Measurements from ENCODE around the gene ZNF518B. TPM values are rescaled to one million over a fixed set of nuclear protein-coding genes. Genes with fewer than 3 reads are reported as not detected.

The ZNF518B gene
- polyA plus RNA-seq, 1 donor from 2014 or later, result 38.2 TPM

DNA sequence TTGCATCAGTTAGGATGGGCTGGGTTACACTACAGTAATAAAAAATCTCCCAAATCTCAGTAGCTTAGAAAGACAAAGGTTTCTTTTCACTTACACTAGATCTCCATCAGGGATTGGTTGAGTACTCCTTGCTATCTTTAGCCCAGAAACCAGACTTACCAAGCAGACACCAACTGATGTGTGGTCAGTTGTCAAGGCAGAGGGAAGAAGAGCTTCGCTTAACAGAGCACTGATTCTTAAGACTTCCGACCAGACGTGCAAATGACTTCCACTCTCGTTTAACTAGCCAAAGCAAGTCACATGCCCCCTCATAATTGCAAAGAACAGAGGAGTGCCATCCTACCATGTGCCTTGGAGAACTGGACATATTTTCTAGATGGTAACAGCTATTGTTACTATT, 5.7 kb upstream of the ZNF518B start:
- H3K27ac ChIP-seq (ENCODE audit: low read length), result no peak overlapping the region
- H3K4me2 ChIP-seq (ENCODE audit: low read length), result no peak overlapping the region
- peaks cover 7% of the 10 kb centered on the region for H3K9me3 ChIP-seq (ENCODE audit: low read length)
- no peaks in the 10 kb centered on the region for H3K9me2 ChIP-seq (ENCODE audit: insufficient read depth, low read length)
- H3F3A ChIP-seq (ENCODE audit: insufficient read depth, low read length, poor library complexity, severe bottlenecking), result no peaks in the 10 kb centered on the region
- no peaks in the 10 kb centered on the region for H3K79me2 ChIP-seq (replicated peaks; ENCODE audit: insufficient read depth, low read length)
- no peak overlapping the region for H3K4me3 ChIP-seq (ENCODE audit: low read length)
- no peaks in the 10 kb centered on the region for H3K36me3 ChIP-seq (ENCODE audit: insufficient read depth, low read length)
- H2AFZ ChIP-seq (ENCODE audit: low read depth, low read length), result no peak overlapping the region
- no peak overlapping the region for H3K9ac ChIP-seq (ENCODE audit: low read length)
- H4K20me1 ChIP-seq (ENCODE audit: insufficient read depth), result no peaks in the 10 kb centered on the region
- H3K27me3 ChIP-seq (ENCODE audit: insufficient read depth, low read depth, low read length), result peaks cover 6% of the 10 kb centered on the region
- no peak for TF ChIP-seq RAD21 (conservative IDR thresholded peaks at IDR 0.05)
- TF ChIP-seq POLR2AphosphoS5 (IDR thresholded peaks at IDR 0.05), result no peak
- TF ChIP-seq EP300 (conservative IDR thresholded peaks at IDR 0.05; ENCODE audit: poor library complexity, severe bottlenecking), result no peak
- TF ChIP-seq TAF1 (IDR thresholded peaks at IDR 0.05; ENCODE audit: low read depth), result no peak
- TF ChIP-seq SMC3 (conservative IDR thresholded peaks at IDR 0.05; ENCODE audit: poor library complexity), result no peak
- TF ChIP-seq, protein P1, sequence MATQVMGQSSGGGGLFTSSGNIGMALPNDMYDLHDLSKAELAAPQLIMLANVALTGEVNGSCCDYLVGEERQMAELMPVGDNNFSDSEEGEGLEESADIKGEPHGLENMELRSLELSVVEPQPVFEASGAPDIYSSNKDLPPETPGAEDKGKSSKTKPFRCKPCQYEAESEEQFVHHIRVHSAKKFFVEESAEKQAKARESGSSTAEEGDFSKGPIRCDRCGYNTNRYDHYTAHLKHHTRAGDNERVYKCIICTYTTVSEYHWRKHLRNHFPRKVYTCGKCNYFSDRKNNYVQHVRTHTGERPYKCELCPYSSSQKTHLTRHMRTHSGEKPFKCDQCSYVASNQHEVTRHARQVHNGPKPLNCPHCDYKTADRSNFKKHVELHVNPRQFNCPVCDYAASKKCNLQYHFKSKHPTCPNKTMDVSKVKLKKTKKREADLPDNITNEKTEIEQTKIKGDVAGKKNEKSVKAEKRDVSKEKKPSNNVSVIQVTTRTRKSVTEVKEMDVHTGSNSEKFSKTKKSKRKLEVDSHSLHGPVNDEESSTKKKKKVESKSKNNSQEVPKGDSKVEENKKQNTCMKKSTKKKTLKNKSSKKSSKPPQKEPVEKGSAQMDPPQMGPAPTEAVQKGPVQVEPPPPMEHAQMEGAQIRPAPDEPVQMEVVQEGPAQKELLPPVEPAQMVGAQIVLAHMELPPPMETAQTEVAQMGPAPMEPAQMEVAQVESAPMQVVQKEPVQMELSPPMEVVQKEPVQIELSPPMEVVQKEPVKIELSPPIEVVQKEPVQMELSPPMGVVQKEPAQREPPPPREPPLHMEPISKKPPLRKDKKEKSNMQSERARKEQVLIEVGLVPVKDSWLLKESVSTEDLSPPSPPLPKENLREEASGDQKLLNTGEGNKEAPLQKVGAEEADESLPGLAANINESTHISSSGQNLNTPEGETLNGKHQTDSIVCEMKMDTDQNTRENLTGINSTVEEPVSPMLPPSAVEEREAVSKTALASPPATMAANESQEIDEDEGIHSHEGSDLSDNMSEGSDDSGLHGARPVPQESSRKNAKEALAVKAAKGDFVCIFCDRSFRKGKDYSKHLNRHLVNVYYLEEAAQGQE (IDR thresholded peaks at IDR 0.05; ENCODE audit: borderline replicate concordance), result no peak

DNA sequence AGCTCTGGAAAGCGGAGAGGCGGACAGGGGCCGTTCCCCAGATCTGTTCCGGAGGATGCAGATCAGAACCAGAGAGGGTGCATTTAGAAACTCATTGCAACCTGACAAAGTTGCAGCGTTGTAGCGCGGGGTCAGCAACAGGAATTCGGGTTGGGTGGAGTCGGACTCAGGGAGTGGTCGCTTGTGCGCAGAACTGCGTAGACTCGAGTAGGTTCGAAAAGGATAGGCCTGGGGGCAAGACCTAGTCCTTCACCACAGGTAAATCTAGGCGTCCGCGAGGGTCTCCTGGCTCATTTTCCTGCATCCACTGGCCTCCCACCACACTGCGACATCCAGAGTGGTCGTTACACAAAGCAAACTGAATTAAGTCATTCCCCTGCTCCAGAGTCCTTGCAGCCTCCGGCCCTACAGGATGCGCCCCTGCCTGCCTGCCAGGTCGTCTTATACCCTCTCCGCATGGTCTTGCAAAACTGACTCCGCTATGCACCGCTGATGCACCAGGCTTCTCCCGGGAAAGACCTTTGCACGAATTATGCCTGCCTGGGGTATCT, 4.7 kb upstream of the ZNF518B start:
- Histone ChIP-seq H3K27ac (ENCODE audit: low read length) (no peak overlapping the region), H3K79me2 (replicated peaks; ENCODE audit: insufficient read depth, low read length) (no peaks in the 10 kb centered on the region), H3K4me3 (ENCODE audit: low read length) (peak overlapping the region; percentile 65), H4K20me1 (ENCODE audit: insufficient read depth) (no peaks in the 10 kb centered on the region), H2AFZ (ENCODE audit: low read depth, low read length) (no peak overlapping the region), H3K9me2 (ENCODE audit: insufficient read depth, low read length) (no peaks in the 10 kb centered on the region), H3F3A (ENCODE audit: insufficient read depth, low read length, poor library complexity, severe bottlenecking) (no peaks in the 10 kb centered on the region), H3K9ac (ENCODE audit: low read length) (peak overlapping the region; percentile 26), H3K4me2 (ENCODE audit: low read length) (no peak overlapping the region), H3K9me3 (ENCODE audit: low read length) (peaks cover 12% of the 10 kb centered on the region), H3K36me3 (ENCODE audit: insufficient read depth, low read length) (no peaks in the 10 kb centered on the region), H3K27me3 (ENCODE audit: insufficient read depth, low read depth, low read length) (peaks cover 9% of the 10 kb centered on the region)
- TF ChIP-seq, protein P2, sequence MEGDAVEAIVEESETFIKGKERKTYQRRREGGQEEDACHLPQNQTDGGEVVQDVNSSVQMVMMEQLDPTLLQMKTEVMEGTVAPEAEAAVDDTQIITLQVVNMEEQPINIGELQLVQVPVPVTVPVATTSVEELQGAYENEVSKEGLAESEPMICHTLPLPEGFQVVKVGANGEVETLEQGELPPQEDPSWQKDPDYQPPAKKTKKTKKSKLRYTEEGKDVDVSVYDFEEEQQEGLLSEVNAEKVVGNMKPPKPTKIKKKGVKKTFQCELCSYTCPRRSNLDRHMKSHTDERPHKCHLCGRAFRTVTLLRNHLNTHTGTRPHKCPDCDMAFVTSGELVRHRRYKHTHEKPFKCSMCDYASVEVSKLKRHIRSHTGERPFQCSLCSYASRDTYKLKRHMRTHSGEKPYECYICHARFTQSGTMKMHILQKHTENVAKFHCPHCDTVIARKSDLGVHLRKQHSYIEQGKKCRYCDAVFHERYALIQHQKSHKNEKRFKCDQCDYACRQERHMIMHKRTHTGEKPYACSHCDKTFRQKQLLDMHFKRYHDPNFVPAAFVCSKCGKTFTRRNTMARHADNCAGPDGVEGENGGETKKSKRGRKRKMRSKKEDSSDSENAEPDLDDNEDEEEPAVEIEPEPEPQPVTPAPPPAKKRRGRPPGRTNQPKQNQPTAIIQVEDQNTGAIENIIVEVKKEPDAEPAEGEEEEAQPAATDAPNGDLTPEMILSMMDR (IDR thresholded peaks at IDR 0.05; ENCODE audit: poor library complexity, severe bottlenecking), result no peak
- TF ChIP-seq EP300 (conservative IDR thresholded peaks at IDR 0.05; ENCODE audit: poor library complexity, severe bottlenecking), result no peak
- TF ChIP-seq, protein P1 (IDR thresholded peaks at IDR 0.05; ENCODE audit: borderline replicate concordance), result no peak
- no peak for TF ChIP-seq POLR2AphosphoS5 (IDR thresholded peaks at IDR 0.05)
- no peak for TF ChIP-seq EZH2 (IDR thresholded peaks at IDR 0.05; ENCODE audit: borderline replicate concordance, insufficient read depth, low read length, poor library complexity, severe bottlenecking)
- TF ChIP-seq RAD21 (conservative IDR thresholded peaks at IDR 0.05), result no peak
- TF ChIP-seq MXI1 (conservative IDR thresholded peaks at IDR 0.05; ENCODE audit: poor library complexity, severe bottlenecking), result no peak
- TF ChIP-seq TAF1 (IDR thresholded peaks at IDR 0.05; ENCODE audit: low read depth), result no peak
- no peak for TF ChIP-seq SMC3 (conservative IDR thresholded peaks at IDR 0.05; ENCODE audit: poor library complexity)
